GM21528 (cell line): ENCODE measurements around the gene AGTRAP.

Experiments used
- ATAC-seq: cut with Tn5 transposase; IDR thresholded peaks from one replicate; pipeline ENCODE4 v1.9.1; 2021; ENCODE audit warnings: mild to moderate bottlenecking, moderate library complexity; ENCODE audit not compliant: unreplicated experiment, low FRiP score

The AGTRAP gene

GRCh38 chr1:11731691-11732283, 4.1 kb upstream of the AGTRAP start:
- ATAC-seq, result no peak

GRCh38 chr1:11733306-11733705, 2.6 kb upstream of the AGTRAP start:
- ATAC-seq, result no peak

- no peak for ATAC-seq
These were observed 444 bp upstream of the AGTRAP start for GRCh38 chr1:11735531-11735853.

- ATAC-seq, result peak; percentile 25
These were observed 1.1 kb downstream of the AGTRAP start for GRCh38 chr1:11736746-11737639.

GRCh38 chr1:11738096-11738495, 2.2 kb downstream of the AGTRAP start:
- no peak for ATAC-seq

- no peak for ATAC-seq
These were observed 2.8 kb downstream of the AGTRAP start for GRCh38 chr1:11738783-11739182.

- no peak for ATAC-seq
These were observed 4.6 kb downstream of the AGTRAP start for GRCh38 chr1:11740258-11741192.

- ATAC-seq, result no peak
These were observed 5.5 kb downstream of the AGTRAP start for GRCh38 chr1:11741482-11741881.

- no peak for ATAC-seq
These were observed 6.1 kb downstream of the AGTRAP start for GRCh38 chr1:11741919-11742558.

GRCh38 chr1:11744287-11744686, 8.4 kb downstream of the AGTRAP start:
- no peak for ATAC-seq

- no peak for ATAC-seq
These were observed 10.2 kb downstream of the AGTRAP start for GRCh38 chr1:11746092-11746491.

GRCh38 chr1:11746795-11747487, 11.0 kb downstream of the AGTRAP start:
- no peak for ATAC-seq

- no peak for ATAC-seq
These were observed 12.6 kb downstream of the AGTRAP start for GRCh38 chr1:11748294-11749202.

- ATAC-seq, result no peak
These were observed 13.3 kb downstream of the AGTRAP start for GRCh38 chr1:11749203-11749689.

- ATAC-seq, result no peak
These were observed 14.1 kb downstream of the AGTRAP start for GRCh38 chr1:11749996-11750395.

- ATAC-seq, result no peak
These were observed 15.2 kb downstream of the AGTRAP start for GRCh38 chr1:11751087-11751486.

- ATAC-seq, result no peak
These were observed 16.6 kb downstream of the AGTRAP start for GRCh38 chr1:11752359-11753088.

- ATAC-seq, result no peak
These were observed 17.7 kb downstream of the AGTRAP start for GRCh38 chr1:11753555-11754208.
